Measurements from ENCODE around the gene RELB.

GRCh38 chr19:45082170-45082569, 80.9 kb downstream of the RELB start:
- TF ChIP-seq POLR2A (IDR thresholded peaks at IDR 0.05) (no peak), CTCF (IDR thresholded peaks at IDR 0.05) (no peak), POLR2AphosphoS5 (IDR thresholded peaks at IDR 0.05) (no peak)

All from prostate gland (tissue), 2 donors.